ENCODE data around the gene PALD1.

Gene PALD1

GRCh38 chr10:70537398-70538194 lies 59.0 kb downstream of the PALD1 start:
- no peak for FAIRE-seq
- DNase-seq (ENCODE audit: insufficient read length, low spot score) = peak; percentile 37
- TF ChIP-seq, protein P1, sequence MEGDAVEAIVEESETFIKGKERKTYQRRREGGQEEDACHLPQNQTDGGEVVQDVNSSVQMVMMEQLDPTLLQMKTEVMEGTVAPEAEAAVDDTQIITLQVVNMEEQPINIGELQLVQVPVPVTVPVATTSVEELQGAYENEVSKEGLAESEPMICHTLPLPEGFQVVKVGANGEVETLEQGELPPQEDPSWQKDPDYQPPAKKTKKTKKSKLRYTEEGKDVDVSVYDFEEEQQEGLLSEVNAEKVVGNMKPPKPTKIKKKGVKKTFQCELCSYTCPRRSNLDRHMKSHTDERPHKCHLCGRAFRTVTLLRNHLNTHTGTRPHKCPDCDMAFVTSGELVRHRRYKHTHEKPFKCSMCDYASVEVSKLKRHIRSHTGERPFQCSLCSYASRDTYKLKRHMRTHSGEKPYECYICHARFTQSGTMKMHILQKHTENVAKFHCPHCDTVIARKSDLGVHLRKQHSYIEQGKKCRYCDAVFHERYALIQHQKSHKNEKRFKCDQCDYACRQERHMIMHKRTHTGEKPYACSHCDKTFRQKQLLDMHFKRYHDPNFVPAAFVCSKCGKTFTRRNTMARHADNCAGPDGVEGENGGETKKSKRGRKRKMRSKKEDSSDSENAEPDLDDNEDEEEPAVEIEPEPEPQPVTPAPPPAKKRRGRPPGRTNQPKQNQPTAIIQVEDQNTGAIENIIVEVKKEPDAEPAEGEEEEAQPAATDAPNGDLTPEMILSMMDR (IDR thresholded peaks at IDR 0.05; ENCODE audit: insufficient read depth, missing control alignments) = peak; percentile 35

GRCh38 chr10:70538195-70538520 lies 59.6 kb downstream of the PALD1 start:
- TF ChIP-seq, protein P1 (IDR thresholded peaks at IDR 0.05; ENCODE audit: insufficient read depth, missing control alignments) = no peak
- DNase-seq (ENCODE audit: insufficient read length, low spot score) (no peak), FAIRE-seq (no peak)

DNA sequence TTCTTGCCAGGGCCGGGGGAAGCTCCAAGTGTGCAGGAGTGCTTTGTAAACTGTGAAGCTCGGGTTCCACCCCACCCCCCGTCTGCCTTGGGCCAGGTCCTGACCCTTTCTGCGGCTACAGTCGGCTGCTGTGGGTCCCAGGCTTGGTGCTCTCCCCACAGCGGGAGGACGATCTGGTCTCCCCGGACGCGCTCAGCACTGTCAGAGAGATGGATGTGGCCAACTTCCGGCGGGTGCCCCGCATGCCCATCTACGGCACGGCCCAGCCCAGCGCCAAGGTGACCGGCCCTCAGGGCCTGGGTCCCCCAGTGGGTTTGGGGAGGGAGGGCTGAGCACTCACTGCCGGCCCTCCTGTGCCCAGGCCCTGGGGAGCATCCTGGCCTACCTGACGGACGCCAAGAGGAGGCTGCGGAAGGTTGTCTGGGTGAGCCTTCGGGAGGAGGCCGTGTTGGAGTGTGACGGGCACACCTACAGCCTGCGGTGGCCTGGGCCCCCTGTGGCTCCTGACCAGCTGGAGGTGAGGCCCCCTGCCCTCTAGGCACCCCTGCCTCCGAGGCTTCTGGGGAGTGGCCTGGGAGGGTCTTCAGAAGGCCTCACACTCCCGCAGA lies 60.3 kb downstream of the PALD1 start:
- DNase-seq (ENCODE audit: insufficient read length, low spot score) = no peak
- no peak for FAIRE-seq
- TF ChIP-seq, protein P1 (IDR thresholded peaks at IDR 0.05; ENCODE audit: insufficient read depth, missing control alignments) = no peak

DNA sequence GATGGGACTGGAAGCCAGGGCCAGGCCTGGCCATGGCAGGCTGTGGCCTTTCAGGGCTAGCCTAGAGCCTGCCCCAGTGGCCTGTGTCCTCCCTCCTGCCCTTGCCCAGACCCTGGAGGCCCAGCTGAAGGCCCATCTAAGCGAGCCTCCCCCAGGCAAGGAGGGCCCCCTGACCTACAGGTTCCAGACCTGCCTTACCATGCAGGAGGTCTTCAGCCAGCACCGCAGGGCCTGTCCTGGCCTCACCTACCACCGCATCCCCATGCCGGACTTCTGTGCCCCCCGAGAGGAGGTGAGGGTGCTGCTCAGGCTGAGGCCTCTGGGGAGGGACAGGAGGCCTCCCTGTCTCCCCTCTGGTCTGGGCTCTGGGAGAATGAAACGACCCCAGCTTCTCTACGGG lies 60.9 kb downstream of the PALD1 start:
- TF ChIP-seq, protein P1 (IDR thresholded peaks at IDR 0.05; ENCODE audit: insufficient read depth, missing control alignments) = no peak
- DNase-seq (ENCODE audit: insufficient read length, low spot score) (no peak), FAIRE-seq (no peak)

- DNase-seq (ENCODE audit: insufficient read length, low spot score) = peak; percentile 53
- TF ChIP-seq, protein P1 (IDR thresholded peaks at IDR 0.05; ENCODE audit: insufficient read depth, missing control alignments) = peak; percentile 40
- FAIRE-seq = no peak
Measured at GRCh38 chr10:70540089-70540788, 61.7 kb downstream of the PALD1 start.

DNA sequence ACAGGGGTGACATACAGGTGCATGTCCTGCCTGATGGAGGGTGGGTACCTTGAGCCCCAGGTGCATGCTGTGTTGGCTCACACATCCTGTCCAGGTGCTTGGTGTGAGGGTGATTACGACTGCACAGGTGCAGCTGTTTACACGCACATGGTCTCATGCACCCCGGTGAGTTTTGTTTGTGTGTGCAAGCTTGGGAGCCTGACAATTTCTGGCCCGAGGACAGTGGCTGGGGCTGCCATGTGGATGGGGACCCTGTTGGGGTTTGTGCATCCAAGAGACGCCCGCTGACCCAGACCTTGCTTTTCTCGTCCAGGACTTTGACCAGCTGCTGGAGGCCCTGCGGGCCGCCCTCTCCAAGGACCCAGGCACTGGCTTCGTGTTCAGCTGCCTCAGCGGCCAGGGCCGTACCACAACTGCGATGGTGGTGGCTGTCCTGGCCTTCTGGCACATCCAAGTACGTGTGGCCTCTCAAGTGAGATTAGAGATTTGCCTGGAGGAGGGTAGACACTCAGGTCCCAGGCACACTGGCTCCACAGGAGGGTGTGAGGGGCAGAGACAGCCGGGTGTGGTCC lies 62.3 kb downstream of the PALD1 start:
- DNase-seq (ENCODE audit: insufficient read length, low spot score) = no peak
- TF ChIP-seq, protein P1 (IDR thresholded peaks at IDR 0.05; ENCODE audit: insufficient read depth, missing control alignments) = no peak
- FAIRE-seq = no peak

Measured in D721Med (cell line).